HG02852 (cell line): ENCODE results near the gene COL1A1.
A peak's percentile ranks its signal among the peaks of the same experiment; 100 is the strongest.

Source experiments
- ATAC-seq: cut with Tn5 transposase; IDR thresholded peaks from one replicate; pipeline ENCODE4 v1.9.1; 2021; ENCODE audit warnings: mild to moderate bottlenecking, moderate library complexity; ENCODE audit not compliant: unreplicated experiment

The COL1A1 gene

GRCh38 chr17:50200457-50201275 is 765 bp downstream of the COL1A1 start:
- peak; percentile 52 for ATAC-seq

- ATAC-seq = peak; percentile 52
Observed at GRCh38 chr17:50199803-50200456, 1.5 kb downstream of the COL1A1 start.

GRCh38 chr17:50199211-50199802 is 2.1 kb downstream of the COL1A1 start:
- ATAC-seq = no peak

- ATAC-seq = no peak
Observed at GRCh38 chr17:50198026-50198669, 3.3 kb downstream of the COL1A1 start.

- no peak for ATAC-seq
Observed at GRCh38 chr17:50196826-50197225, 4.6 kb downstream of the COL1A1 start.

- no peak for ATAC-seq
Observed at GRCh38 chr17:50196036-50196435, 5.4 kb downstream of the COL1A1 start.

GRCh38 chr17:50194934-50195865 is 6.2 kb downstream of the COL1A1 start:
- ATAC-seq = no peak

- ATAC-seq = no peak
Observed at GRCh38 chr17:50194140-50194933, 7.1 kb downstream of the COL1A1 start.

GRCh38 chr17:50192618-50193291 is 8.7 kb downstream of the COL1A1 start:
- no peak for ATAC-seq

- ATAC-seq = no peak
Observed at GRCh38 chr17:50192144-50192617, 9.2 kb downstream of the COL1A1 start.

GRCh38 chr17:50191359-50192143 is 9.9 kb downstream of the COL1A1 start:
- no peak for ATAC-seq

GRCh38 chr17:50190603-50191358 is 10.7 kb downstream of the COL1A1 start:
- ATAC-seq = no peak

- ATAC-seq = no peak
Observed at GRCh38 chr17:50190293-50190602, 11.2 kb downstream of the COL1A1 start.

GRCh38 chr17:50189550-50190292 is 11.7 kb downstream of the COL1A1 start:
- ATAC-seq = no peak

GRCh38 chr17:50188921-50189549 is 12.4 kb downstream of the COL1A1 start:
- no peak for ATAC-seq

- no peak for ATAC-seq
Observed at GRCh38 chr17:50188531-50188920, 12.9 kb downstream of the COL1A1 start.
